K562 (cell line): ENCODE measurements around the gene NDUFAF3. TPM values are rescaled to one million over a fixed set of nuclear protein-coding genes. Genes with fewer than 3 reads are reported as not detected.

Source experiments
- CBFA2T2 ChIP-seq: fragments of 450-650 bp; conservative IDR thresholded peaks from 2 replicates; pipeline ENCODE4 v1.6.1; 2017; ENCODE audit warnings: mild to moderate bottlenecking
- CHCHD3 ChIP-seq: fragments of 250-450 bp; sonication (Bioruptor Pico); IDR thresholded peaks from 2 replicates; pipeline ENCODE4 v2.1.2; 2022; ENCODE audit warnings: mild to moderate bottlenecking
- KDM2B ChIP-seq: fragments of 250-450 bp; sonication (Bioruptor Pico); IDR thresholded peaks from 2 replicates; pipeline ENCODE4 v1.8.0; 2021; ENCODE audit warnings: mild to moderate bottlenecking, moderate library complexity
- PPARD ChIP-seq: fragments of 250-450 bp; sonication (Bioruptor Pico); IDR thresholded peaks from 2 replicates; pipeline ENCODE4 v1.8.0; 2022; ENCODE audit warnings: inconsistent platforms, mild to moderate bottlenecking, moderate library complexity
- TAF9B ChIP-seq: fragments of 450-650 bp; IDR thresholded peaks from 2 replicates; pipeline ENCODE4 v1.6.1; 2018; ENCODE audit warnings: mild to moderate bottlenecking; ENCODE audit not compliant: partially characterized antibody
- WHSC1 ChIP-seq: IDR thresholded peaks from one replicate; pipeline ENCODE4 v1.6.1; 2012; ENCODE audit warnings: low read length, control low read depth, inconsistent platforms
- ZNF124 ChIP-seq: sonication (generic); formaldehyde crosslinking; IDR thresholded peaks from 2 replicates; pipeline ENCODE4 v1.8.1; 2022; ENCODE audit warnings: missing genetic modification reagents
- ZNF23 ChIP-seq: fragments of 250-450 bp; sonication (Bioruptor Pico); IDR thresholded peaks from 2 replicates; pipeline ENCODE4 v1.4.0; 2020; ENCODE audit warnings: mild to moderate bottlenecking
- ZNF76 ChIP-seq: fragments of 250-450 bp; sonication (Bioruptor Pico); IDR thresholded peaks from 2 replicates; pipeline ENCODE4 v1.4.0; 2020; ENCODE audit warnings: mild to moderate bottlenecking, moderate library complexity, borderline replicate concordance
- polyA plus RNA-seq, 8 experiments: library from polyadenylated mRNA; depleted of rRNA in 4 of 8; stranded (reverse) in 5 of 8; unstranded in 3 of 8; fragments of >200 nt; fragmentation: Nextera tagmentation in 2 of 8; fragmentation: Illumina TruSeq in 1 of 8; extraction: Ambion mirVana in 2 of 8; extraction: Trizol in 1 of 8; gene quantifications; 2 replicates each; pipeline versions ENCODE4 v1.2.1 to v1.2.3, GENCODE V29; 2011 to 2014; ENCODE audit warnings: inconsistent platforms in 1 of 8, missing spikeins in 1 of 8
- total RNA-seq, 7 experiments: library from RNA; depleted of rRNA in 6 of 7; stranded (reverse); fragments of >200 nt in 6 of 7; fragmentation: Illumina TruSeq in 2 of 7; extraction: Trizol in 2 of 7; gene quantifications; 2 replicates each; pipeline versions ENCODE4 v1.2.1 to v1.2.3, GENCODE V29; 2011 to 2021; ENCODE audit warnings: low replicate concordance in 1 of 7
- TF ChIP-seq, protein P1 (sequence below), 3 experiments: fragments of 200-800 bp in 1 of 3; fragments of 250-450 bp in 1 of 3; fragments of 450-650 bp in 1 of 3; sonication (Bioruptor Pico) in 1 of 3; sonication (Bioruptor generic) in 1 of 3; formaldehyde crosslinking in 1 of 3; IDR thresholded peaks; 2 replicates each; pipeline versions ENCODE4 v1.6.1 to v1.8.0; 2016 to 2022; ENCODE audit warnings: mild to moderate bottlenecking in 2 of 3, missing genetic modification characterization in 2 of 3, missing compliant biosample characterization in 1 of 3, moderate library complexity in 1 of 3
- TF ChIP-seq, protein P2 (sequence below): fragments of 250-450 bp; sonication (Bioruptor Pico); IDR thresholded peaks from 2 replicates; pipeline ENCODE4 v1.5.0; 2020; ENCODE audit warnings: mild to moderate bottlenecking

NDUFAF3 gene
- total and polyA plus RNA-seq, 9 of the 15 experiments (the other 6 are each of a cell fraction or from before 2014, with no cell fraction given): 17.0 to 127 (median 36.3) TPM

DNA sequence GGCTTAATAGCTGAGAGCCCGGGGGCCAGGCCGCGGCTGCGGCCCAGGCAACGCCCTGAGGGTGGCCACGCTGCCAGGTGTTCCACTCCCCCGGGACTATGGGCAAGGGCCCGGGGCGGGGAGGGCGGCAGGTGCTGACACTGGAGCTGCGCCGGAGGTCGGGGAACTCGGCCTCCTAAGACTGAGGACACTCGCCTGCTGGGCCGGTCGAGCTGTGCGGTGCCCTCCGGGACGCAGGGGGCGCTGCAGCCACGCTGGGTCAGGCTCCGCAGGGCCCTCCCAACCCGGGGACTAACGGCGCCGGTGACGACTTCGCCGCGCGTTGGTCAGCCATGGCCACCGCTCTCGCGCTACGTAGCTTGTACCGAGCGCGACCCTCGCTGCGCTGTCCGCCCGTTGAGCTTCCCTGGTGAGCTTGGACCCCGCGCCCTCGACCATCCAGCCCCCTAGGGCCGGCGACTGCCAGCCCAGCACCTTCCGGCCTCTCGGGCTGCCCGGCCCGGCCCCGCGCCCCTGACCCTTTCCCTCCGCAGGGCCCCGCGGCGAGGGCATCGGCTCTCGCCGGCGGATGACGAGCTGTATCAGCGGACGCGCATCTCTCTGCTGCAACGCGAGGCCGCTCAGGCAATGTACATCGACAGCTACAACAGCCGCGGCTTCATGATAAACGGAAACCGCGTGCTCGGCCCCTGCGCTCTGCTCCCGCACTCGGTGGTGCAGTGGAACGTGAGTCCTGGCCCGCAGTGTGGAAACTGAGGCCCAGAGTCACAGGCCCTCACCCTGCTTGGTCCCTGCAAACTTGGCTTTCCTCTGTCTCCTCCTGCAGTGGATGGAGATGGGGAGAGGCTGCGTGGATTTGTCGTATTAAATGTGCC, at the start of gene NDUFAF3 (continued):
- TF ChIP-seq, protein P1, sequence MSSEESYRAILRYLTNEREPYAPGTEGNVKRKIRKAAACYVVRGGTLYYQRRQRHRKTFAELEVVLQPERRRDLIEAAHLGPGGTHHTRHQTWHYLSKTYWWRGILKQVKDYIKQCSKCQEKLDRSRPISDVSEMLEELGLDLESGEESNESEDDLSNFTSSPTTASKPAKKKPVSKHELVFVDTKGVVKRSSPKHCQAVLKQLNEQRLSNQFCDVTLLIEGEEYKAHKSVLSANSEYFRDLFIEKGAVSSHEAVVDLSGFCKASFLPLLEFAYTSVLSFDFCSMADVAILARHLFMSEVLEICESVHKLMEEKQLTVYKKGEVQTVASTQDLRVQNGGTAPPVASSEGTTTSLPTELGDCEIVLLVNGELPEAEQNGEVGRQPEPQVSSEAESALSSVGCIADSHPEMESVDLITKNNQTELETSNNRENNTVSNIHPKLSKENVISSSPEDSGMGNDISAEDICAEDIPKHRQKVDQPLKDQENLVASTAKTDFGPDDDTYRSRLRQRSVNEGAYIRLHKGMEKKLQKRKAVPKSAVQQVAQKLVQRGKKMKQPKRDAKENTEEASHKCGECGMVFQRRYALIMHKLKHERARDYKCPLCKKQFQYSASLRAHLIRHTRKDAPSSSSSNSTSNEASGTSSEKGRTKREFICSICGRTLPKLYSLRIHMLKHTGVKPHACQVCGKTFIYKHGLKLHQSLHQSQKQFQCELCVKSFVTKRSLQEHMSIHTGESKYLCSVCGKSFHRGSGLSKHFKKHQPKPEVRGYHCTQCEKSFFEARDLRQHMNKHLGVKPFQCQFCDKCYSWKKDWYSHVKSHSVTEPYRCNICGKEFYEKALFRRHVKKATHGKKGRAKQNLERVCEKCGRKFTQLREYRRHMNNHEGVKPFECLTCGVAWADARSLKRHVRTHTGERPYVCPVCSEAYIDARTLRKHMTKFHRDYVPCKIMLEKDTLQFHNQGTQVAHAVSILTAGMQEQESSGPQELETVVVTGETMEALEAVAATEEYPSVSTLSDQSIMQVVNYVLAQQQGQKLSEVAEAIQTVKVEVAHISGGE (CRISPR knock-in tag; IDR thresholded peaks at IDR 0.05): peak in 2 of 3 experiments; percentile 41 to 63; a peak in 2 of 6 replicates
- TF ChIP-seq CHCHD3 (CRISPR knock-in tag) (no peak), PPARD (no peak), TAF9B (peak; percentile 47), WHSC1 (no peak), CBFA2T2 (peak; percentile 30; the same call in 1 of the 2 replicates), ZNF76 (CRISPR knock-in tag) (no peak), KDM2B (no peak), ZNF124 (CRISPR knock-in tag) (no peak), ZNF23 (no peak)
- TF ChIP-seq, protein P2, sequence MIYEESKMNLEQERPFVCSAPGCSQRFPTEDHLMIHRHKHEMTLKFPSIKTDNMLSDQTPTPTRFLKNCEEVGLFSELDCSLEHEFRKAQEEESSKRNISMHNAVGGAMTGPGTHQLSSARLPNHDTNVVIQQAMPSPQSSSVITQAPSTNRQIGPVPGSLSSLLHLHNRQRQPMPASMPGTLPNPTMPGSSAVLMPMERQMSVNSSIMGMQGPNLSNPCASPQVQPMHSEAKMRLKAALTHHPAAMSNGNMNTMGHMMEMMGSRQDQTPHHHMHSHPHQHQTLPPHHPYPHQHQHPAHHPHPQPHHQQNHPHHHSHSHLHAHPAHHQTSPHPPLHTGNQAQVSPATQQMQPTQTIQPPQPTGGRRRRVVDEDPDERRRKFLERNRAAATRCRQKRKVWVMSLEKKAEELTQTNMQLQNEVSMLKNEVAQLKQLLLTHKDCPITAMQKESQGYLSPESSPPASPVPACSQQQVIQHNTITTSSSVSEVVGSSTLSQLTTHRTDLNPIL (CRISPR knock-in tag): no peak
